ENCODE measurements around the gene KIF5C.

DNA sequence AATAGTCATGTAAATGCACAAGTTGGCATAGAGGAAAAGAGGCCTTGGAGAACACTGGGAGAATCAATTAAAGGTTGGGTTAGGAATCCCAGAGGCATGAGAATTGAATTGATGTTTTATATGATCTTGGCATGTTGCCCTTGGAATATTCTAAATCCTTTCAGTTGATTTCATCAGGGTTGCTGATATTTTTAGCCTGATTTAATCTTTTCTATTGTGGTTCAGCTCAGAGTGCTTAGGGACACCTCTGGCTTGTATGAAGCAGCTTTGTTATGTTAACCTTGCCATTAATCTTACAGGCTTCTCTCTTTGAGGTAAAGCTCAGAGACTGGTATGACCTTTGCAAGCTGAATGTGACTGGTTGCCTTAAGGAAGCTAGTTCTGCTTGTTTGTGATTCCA lies 99.1 kb downstream of the KIF5C start:
- TF ChIP-seq, protein P1, sequence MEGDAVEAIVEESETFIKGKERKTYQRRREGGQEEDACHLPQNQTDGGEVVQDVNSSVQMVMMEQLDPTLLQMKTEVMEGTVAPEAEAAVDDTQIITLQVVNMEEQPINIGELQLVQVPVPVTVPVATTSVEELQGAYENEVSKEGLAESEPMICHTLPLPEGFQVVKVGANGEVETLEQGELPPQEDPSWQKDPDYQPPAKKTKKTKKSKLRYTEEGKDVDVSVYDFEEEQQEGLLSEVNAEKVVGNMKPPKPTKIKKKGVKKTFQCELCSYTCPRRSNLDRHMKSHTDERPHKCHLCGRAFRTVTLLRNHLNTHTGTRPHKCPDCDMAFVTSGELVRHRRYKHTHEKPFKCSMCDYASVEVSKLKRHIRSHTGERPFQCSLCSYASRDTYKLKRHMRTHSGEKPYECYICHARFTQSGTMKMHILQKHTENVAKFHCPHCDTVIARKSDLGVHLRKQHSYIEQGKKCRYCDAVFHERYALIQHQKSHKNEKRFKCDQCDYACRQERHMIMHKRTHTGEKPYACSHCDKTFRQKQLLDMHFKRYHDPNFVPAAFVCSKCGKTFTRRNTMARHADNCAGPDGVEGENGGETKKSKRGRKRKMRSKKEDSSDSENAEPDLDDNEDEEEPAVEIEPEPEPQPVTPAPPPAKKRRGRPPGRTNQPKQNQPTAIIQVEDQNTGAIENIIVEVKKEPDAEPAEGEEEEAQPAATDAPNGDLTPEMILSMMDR (conservative IDR thresholded peaks at IDR 0.05): no peak
- TF ChIP-seq ZFX (IDR thresholded peaks at IDR 0.05): no peak

Measured in C4-2B (cell line).